Parathyroid adenoma (tissue), 2 donors: ENCODE measurements around the gene OR13J1.

ENCODE experiments used
- H2AFZ ChIP-seq: fragments of 300-600 bp; sonication (generic); one replicate; pipeline ENCODE4 v1.7.0; 2017; ENCODE audit warnings: antibody characterized with exemption, mild to moderate bottlenecking
- H3K27ac ChIP-seq: fragments of 300-600 bp; sonication (generic); one replicate; pipeline ENCODE4 v1.7.0; 2017
- H3K27me3 ChIP-seq: fragments of 300-600 bp; sonication (generic); one replicate; pipeline ENCODE4 v1.7.0; 2017; ENCODE audit warnings: low read length; ENCODE audit not compliant: control insufficient read depth, insufficient read depth
- H3K36me3 ChIP-seq: fragments of 300-600 bp; sonication (generic); one replicate; pipeline ENCODE4 v1.7.0; 2017; ENCODE audit warnings: low read length; ENCODE audit not compliant: control insufficient read depth, insufficient read depth
- H3K4me1 ChIP-seq: fragments of 300-600 bp; sonication (generic); one replicate; pipeline ENCODE4 v1.7.0; 2017; ENCODE audit warnings: control low read depth
- H3K4me2 ChIP-seq: fragments of 300-600 bp; sonication (generic); one replicate; pipeline ENCODE4 v1.7.0; 2017; ENCODE audit warnings: low read length
- H3K4me3 ChIP-seq: fragments of 300-600 bp; sonication (generic); one replicate; pipeline ENCODE4 v1.7.0; 2017; ENCODE audit warnings: low read depth, low read length
- H3K79me2 ChIP-seq: fragments of 300-600 bp; sonication (generic); one replicate; pipeline ENCODE4 v1.7.0; 2017; ENCODE audit warnings: control low read depth
- H3K9ac ChIP-seq: fragments of 300-600 bp; sonication (generic); one replicate; pipeline ENCODE4 v1.7.0; 2017; ENCODE audit warnings: mild to moderate bottlenecking
- H3K9me3 ChIP-seq: fragments of 300-600 bp; sonication (generic); one replicate; pipeline ENCODE4 v1.7.0; 2017; ENCODE audit warnings: low read length; ENCODE audit not compliant: control insufficient read depth
- CTCF ChIP-seq: fragments of 300-600 bp; sonication (generic); IDR thresholded peaks from one replicate; pipeline ENCODE4 v1.7.0; 2017; ENCODE audit warnings: antibody characterized with exemption, mild to moderate bottlenecking
- donor health status: primary hyperparathyroidism.

The OR13J1 gene

GRCh38 chr9:35870351-35870923 is at the start of gene OR13J1:
TSS of gene OR13J1 (minus strand) at chr9:35870401. CDS start at chr9:35870401, 0 bp downstream.
- Histone ChIP-seq H3K79me2 (no peaks in the 10 kb centered on the region), H3K4me1 (no peaks in the 10 kb centered on the region), H3K4me2 (no peak within 1 kb of the TSS), H2AFZ (no peak within 1 kb of the TSS), H3K27ac (no peak within 1 kb of the TSS), H3K36me3 (no peaks in the 10 kb centered on the region), H3K9ac (no peak within 1 kb of the TSS), H3K27me3 (no peaks in the 10 kb centered on the region), H3K4me3 (no peak within 1 kb of the TSS), H3K9me3 (no peaks in the 10 kb centered on the region)
- no peak for TF ChIP-seq CTCF

GRCh38 chr9:35919212-35920008 is 49.2 kb upstream of the OR13J1 start:
- Histone ChIP-seq H3K4me2 (no peak overlapping the region), H3K36me3 (no peaks in the 10 kb centered on the region), H3K4me3 (no peak overlapping the region), H3K27ac (peak overlapping the region; percentile 69), H3K79me2 (no peaks in the 10 kb centered on the region), H2AFZ (no peak overlapping the region), H3K27me3 (no peaks in the 10 kb centered on the region), H3K4me1 (peaks cover 7% of the 10 kb centered on the region), H3K9me3 (no peaks in the 10 kb centered on the region), H3K9ac (no peak overlapping the region)
- TF ChIP-seq CTCF, result no peak

GRCh38 chr9:35918780-35919179 is 48.6 kb upstream of the OR13J1 start:
- TF ChIP-seq CTCF, result no peak
- H3K27me3 ChIP-seq, result no peaks in the 10 kb centered on the region
- no peak overlapping the region for H3K4me2 ChIP-seq
- H2AFZ ChIP-seq, result no peak overlapping the region
- H3K4me3 ChIP-seq, result no peak overlapping the region
- peak overlapping the region; percentile 69 for H3K27ac ChIP-seq
- no peaks in the 10 kb centered on the region for H3K79me2 ChIP-seq
- no peak overlapping the region for H3K9ac ChIP-seq
- no peaks in the 10 kb centered on the region for H3K9me3 ChIP-seq
- H3K4me1 ChIP-seq, result peaks cover 9% of the 10 kb centered on the region
- H3K36me3 ChIP-seq, result no peaks in the 10 kb centered on the region

- H3K4me2 ChIP-seq, result no peak overlapping the region
- H3K27ac ChIP-seq, result peak overlapping the region; percentile 57
- no peak overlapping the region for H3K9ac ChIP-seq
- peaks cover 6% of the 10 kb centered on the region for H3K4me1 ChIP-seq
- H3K79me2 ChIP-seq, result no peaks in the 10 kb centered on the region
- H3K4me3 ChIP-seq, result no peak overlapping the region
- H3K36me3 ChIP-seq, result no peaks in the 10 kb centered on the region
- H2AFZ ChIP-seq, result no peak overlapping the region
- no peaks in the 10 kb centered on the region for H3K9me3 ChIP-seq
- TF ChIP-seq CTCF, result no peak
- no peaks in the 10 kb centered on the region for H3K27me3 ChIP-seq
These were observed 47.1 kb upstream of the OR13J1 start for GRCh38 chr9:35917261-35917660.
